Endothelial cell of umbilical vein (primary cell): ENCODE results near the gene SLC28A1.

Experiments
- EZH2 ChIP-seq: IDR thresholded peaks from 2 replicates; pipeline ENCODE4 v1.6.1; 2012; ENCODE audit warnings: borderline replicate concordance, low read depth, mild to moderate bottlenecking, moderate library complexity, low read length, inconsistent platforms; ENCODE audit not compliant: severe bottlenecking
- POLR2A ChIP-seq: IDR thresholded peaks from 2 replicates; pipeline ENCODE4 v1.6.1; 2012; ENCODE audit warnings: low read depth, mild to moderate bottlenecking, control low read depth, low read length
- POLR2AphosphoS5 ChIP-seq: IDR thresholded peaks from 2 replicates; pipeline ENCODE4 v1.6.1; 2012; ENCODE audit warnings: low read depth, mild to moderate bottlenecking, control low read depth, low read length, moderate library complexity; ENCODE audit not compliant: insufficient read depth
- TF ChIP-seq, protein P1 (sequence below), 2 donors: IDR thresholded peaks; 1 replicate in 1 of 2; 2 replicates in 1 of 2; pipeline ENCODE4 v1.5.1; 2011; ENCODE audit warnings: low read length in 2 of 2, mild to moderate bottlenecking in 2 of 2, moderate library complexity in 2 of 2, control low read depth in 1 of 2, inconsistent platforms in 1 of 2, low read depth in 1 of 2; ENCODE audit not compliant: insufficient read depth in 1 of 2; ENCODE audit errors: extremely low read depth in 1 of 2

DNA sequence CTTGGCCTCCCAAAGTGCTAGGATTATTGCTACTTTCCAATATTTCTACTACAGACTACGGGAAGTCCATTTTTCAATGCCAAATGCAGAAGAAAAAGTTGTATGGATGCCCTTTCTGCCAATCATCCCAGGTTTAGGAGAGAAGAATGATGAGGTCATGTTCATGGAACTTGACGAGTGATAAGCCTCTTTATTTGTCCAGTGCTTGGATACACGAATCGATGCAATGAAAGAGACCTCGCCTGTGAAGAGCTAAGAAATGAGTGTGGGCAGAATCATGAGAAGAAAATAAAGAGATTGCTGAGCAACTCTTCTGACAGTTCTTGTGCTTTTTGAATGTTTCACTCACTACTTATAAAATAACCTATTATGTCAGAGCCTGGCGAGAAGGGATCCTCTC lies 996 bp upstream of the SLC28A1 start:
- TF ChIP-seq, protein P1, sequence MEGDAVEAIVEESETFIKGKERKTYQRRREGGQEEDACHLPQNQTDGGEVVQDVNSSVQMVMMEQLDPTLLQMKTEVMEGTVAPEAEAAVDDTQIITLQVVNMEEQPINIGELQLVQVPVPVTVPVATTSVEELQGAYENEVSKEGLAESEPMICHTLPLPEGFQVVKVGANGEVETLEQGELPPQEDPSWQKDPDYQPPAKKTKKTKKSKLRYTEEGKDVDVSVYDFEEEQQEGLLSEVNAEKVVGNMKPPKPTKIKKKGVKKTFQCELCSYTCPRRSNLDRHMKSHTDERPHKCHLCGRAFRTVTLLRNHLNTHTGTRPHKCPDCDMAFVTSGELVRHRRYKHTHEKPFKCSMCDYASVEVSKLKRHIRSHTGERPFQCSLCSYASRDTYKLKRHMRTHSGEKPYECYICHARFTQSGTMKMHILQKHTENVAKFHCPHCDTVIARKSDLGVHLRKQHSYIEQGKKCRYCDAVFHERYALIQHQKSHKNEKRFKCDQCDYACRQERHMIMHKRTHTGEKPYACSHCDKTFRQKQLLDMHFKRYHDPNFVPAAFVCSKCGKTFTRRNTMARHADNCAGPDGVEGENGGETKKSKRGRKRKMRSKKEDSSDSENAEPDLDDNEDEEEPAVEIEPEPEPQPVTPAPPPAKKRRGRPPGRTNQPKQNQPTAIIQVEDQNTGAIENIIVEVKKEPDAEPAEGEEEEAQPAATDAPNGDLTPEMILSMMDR (IDR thresholded peaks at IDR 0.05; ENCODE audit: extremely low read depth in 1 of 2, insufficient read depth in 1 of 2, low read depth in 1 of 2, low read length in 2 of 2): no peak
- TF ChIP-seq POLR2AphosphoS5 (no peak), EZH2 (no peak), POLR2A (no peak)
